Measurements from ENCODE around the gene ELANE.
"Not testable (repeated sequence)": the region's sequence is repeated elsewhere in the genome, so short reads cannot be mapped to it uniquely, and the experiment has no call there.

Gene ELANE

DNA sequence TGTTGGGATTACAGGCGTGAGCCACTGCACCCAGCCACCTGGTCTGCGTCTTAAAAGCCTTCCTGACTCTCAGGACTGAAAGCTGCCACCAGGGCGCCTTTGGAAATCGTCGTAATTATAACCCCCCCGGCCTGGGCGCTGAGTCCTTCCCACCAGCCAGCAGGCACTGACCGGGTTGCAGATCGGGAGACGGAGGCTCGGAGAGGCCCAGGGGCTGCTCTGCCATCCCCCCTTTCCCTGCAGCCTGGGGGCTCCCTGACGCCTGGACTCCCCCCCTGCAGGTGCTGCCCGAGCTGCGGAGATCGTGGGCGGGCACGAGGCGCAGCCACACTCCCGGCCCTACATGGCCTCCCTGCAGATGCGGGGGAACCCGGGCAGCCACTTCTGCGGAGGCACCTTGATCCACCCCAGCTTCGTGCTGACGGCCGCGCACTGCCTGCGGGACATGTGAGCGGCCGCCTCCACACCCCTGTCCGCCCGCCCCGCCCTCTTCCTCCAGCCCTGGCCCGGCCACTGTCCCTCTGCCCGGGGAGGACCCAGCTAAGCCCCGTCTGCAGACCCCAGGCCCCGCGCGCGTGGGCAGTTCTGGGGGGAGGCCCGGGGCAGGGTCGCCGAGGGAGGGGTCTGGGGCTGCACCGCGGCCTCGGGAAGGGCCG is 8.8 kb upstream of the ELANE start:
- DNase-seq = no peak

DNA sequence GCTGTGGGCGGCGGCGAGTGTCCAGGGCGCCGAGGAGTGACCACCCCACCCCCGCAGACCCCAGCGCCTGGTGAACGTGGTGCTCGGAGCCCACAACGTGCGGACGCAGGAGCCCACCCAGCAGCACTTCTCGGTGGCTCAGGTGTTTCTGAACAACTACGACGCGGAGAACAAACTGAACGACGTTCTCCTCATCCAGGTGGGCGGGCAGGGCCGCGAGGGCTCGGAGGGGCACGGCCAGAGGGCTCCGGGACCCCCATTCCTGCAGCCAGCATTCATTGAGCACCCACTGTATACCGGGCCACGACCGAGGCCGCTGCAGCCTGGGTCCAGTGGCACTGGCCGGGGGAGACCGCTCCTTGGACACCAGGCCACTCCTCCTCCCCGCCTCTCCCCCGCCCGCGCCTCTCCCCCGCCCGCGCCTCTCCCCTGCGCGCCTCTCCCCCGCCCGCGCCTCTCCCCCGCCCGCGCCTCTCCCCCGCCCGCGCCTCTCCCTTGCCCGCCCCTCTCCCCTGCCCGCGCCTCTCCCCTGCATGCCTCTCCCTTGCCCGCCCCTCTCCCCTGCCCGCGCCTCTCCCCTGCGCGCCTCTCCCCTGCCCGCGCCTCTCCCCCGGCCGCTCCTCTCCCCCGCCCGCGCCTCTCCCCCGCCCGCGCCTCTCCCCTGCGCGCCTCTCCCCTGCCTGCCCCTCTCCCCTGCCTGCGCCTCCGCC is 8.1 kb upstream of the ELANE start:
- DNase-seq = no peak

DNA sequence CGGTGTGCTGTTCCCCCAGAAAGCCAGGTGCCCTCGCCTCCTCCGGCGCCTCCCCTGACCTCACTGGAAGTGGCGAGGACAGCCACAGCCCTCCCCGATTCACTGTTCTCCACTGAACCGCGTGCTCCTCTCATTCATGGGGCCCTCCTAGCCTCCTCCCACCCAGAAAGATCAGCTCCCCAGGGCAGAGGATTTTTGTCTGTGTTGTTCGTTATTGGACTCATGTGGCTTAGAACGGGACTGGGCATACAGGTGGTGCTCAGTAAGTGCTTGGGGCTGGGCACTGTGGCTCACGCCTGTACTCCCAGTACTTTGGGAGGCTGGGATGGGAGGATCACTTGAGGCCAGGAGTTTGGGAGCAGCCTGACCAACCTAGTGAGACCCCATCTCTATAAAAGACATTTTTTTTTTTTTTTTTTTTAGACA is 7.5 kb upstream of the ELANE start:
- DNase-seq = no peak

DNA sequence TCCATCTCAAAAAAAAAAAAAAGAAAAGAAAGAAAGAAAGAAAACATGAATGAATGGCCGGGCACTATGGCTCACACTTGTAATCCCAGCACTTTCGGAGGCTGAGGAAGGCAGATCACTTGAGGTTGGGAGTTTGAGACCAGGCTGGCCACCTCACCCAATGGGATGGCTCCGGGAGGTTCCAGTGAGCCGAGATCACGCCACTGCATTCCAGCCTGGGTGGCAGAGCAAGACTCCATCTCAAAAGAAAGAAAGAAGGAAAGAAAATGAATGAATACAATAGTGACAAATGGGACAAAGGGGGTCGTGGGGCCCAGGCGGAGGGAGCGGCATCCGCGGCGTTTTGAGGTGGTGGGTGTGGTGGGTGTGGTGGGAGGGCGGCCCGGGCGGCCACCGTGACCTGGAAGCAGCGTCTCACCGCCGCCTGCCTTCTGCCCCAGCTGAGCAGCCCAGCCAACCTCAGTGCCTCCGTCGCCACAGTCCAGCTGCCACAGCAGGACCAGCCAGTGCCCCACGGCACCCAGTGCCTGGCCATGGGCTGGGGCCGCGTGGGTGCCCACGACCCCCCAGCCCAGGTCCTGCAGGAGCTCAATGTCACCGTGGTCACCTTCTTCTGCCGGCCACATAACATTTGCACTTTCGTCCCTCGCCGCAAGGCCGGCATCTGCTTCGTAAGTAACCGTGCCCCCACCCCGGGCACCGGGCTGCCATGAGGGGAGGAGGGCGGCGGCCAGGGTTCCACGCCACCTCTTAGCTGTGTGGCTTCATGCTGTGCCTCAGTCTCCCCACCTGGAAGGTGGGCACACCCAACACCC is 6.2 kb upstream of the ELANE start:
- no peak for DNase-seq

GRCh38 chr19:848386-848921 is 3.6 kb upstream of the ELANE start:
- no peak for DNase-seq

DNA sequence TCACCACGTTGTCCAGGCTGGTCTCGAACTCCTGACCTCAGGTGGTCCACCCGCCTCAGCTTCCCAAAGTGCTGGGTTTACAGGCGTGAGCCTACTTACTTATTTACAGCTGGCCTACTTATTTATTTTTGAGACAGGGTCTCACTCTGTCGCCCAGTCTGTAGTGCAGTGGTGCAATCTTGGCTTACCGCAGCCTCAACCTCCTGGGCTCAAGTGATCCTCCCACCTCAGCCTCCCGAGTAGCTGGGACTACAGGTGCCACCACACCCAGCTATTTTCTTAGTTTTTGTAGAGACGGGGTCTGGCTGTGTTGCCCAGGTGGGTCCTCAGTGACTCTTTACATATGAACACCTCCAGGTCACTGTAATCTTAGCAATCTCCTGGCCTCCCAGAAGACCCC is 2.9 kb upstream of the ELANE start:
- DNase-seq = not testable (repeated sequence)

- no peak for DNase-seq
These were observed 1.7 kb upstream of the ELANE start for GRCh38 chr19:850221-850978.

DNA sequence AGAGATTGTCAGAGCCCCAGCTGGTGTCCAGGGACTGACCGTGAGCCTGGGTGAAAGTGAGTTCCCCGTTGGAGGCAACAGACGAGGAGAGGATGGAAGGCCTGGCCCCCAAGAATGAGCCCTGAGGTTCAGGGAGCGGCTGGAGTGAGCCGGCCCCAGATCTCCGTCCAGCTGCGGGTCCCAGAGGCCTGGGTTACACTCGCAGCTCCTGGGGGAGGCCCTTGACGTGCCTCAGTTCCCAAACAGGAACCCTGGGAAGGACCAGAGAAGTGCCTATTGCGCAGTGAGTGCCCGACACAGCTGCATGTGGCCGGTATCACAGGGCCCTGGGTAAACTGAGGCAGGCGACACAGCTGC is 1.1 kb upstream of the ELANE start:
- DNase-seq = no peak

DNA sequence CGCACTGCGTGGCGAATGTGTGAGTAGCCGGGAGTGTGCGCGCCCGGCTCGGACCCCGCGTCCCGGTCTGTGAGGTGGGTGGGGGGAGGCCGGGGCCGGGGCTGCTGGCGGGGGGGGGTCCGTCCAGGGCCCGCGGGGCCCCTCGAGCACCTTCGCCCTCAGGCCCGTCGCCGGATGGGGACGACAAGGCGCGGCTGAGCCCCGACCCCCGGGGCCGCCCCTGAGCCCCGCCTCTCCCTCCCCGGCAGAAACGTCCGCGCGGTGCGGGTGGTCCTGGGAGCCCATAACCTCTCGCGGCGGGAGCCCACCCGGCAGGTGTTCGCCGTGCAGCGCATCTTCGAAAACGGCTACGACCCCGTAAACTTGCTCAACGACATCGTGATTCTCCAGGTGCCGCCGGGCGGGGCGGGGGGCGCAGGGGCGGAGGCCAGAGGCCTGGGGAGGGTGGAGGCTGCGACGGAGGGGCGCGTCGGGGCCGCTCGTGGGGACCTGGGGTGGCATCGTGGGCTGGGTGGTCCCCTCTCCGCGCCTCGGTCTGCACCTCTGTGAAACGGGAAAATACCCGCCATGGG is 997 bp downstream of the ELANE start:
- no peak for DNase-seq

GRCh38 chr19:853614-854220 is 1.6 kb downstream of the ELANE start:
- not testable (repeated sequence) for DNase-seq

- DNase-seq = no peak
These were observed 2.4 kb downstream of the ELANE start for GRCh38 chr19:854549-854948.

GRCh38 chr19:855142-855541 is 3.0 kb downstream of the ELANE start:
- no peak for DNase-seq

DNA sequence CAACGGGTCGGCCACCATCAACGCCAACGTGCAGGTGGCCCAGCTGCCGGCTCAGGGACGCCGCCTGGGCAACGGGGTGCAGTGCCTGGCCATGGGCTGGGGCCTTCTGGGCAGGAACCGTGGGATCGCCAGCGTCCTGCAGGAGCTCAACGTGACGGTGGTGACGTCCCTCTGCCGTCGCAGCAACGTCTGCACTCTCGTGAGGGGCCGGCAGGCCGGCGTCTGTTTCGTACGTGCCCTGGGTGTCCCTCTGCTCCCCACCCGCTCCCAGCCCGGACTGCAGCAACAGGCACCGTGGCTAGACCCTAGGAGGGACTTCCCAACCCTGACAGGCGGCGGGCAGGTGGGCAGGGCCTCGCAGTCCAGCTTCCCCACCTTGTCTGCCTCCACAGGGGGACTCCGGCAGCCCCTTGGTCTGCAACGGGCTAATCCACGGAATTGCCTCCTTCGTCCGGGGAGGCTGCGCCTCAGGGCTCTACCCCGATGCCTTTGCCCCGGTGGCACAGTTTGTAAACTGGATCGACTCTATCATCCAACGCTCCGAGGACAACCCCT is 3.5 kb downstream of the ELANE start:
- no peak for DNase-seq

DNA sequence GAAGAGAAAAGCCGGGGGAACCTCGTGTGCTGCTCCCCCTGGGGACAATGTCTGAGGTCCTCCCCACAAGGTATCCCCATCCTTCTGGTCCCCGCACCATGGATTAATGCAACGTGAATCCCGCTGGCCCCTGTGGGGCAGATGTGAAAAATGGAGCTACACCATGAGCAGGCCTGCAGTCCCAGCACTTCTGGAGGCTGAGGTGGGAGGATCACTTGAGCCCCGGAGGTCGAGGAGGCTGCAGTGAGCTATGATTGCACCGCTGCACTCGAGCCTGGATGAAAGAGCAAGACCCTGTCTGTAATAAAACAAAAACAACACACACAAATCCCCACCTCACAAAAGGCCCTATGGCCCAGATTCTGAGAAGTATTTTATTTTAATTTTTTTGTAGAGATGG is 6.2 kb downstream of the ELANE start:
- no peak for DNase-seq

- no peak for DNase-seq
These were observed 7.1 kb downstream of the ELANE start, which contains the start of gene CFD for GRCh38 chr19:858868-859843. TSS of gene CFD (plus strand) at chr19:859664. CDS start at chr19:859690, 26 bp downstream.

DNA sequence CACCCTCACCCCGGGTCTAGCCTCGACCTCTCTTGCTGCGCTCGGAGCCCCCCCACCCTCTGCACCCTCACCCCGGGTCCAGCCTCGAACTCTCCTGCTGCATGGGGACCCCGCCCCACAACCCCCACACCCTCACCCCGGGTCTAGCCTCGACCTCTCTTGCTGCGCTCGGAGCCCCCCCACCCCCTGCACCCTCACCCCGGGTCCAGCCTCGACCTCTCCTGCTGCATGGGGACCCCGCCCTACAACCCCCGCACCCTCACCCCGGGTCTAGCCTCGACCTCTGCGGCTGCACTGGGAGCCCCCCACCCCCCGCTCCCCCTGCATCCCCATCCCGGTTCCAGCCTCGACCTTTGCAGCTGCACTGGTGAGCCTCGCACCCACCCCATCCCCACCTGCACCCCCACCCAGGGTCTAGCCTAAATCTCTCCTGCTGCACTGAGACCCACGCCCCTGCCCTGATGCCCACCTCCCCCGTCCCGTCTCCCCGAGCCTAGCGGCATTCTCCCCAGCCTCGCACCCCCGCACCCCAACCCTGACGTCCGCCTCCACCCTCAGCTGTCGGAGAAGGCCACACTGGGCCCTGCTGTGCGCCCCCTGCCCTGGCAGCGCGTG is 9.1 kb downstream of the ELANE start:
- no peak for DNase-seq

- DNase-seq = no peak
These were observed 9.9 kb downstream of the ELANE start for GRCh38 chr19:861756-862580.

- no peak for DNase-seq
These were observed 10.6 kb downstream of the ELANE start for GRCh38 chr19:862581-863314.

GRCh38 chr19:863315-863620 is 11.2 kb downstream of the ELANE start:
- DNase-seq = no peak
